GM21390 (cell line): ENCODE data around the gene GSTP1.
"Not testable (repeated sequence)": the region's sequence is repeated elsewhere in the genome, so short reads cannot be mapped to it uniquely, and the experiment has no call there.

ENCODE experiments used
- ATAC-seq: cut with Tn5 transposase; IDR thresholded peaks from one replicate; pipeline ENCODE4 v1.9.1; 2021; ENCODE audit not compliant: unreplicated experiment

Gene GSTP1

GRCh38 chr11:67594480-67594879, 10.9 kb downstream of the GSTP1 start:
- no peak for ATAC-seq

DNA sequence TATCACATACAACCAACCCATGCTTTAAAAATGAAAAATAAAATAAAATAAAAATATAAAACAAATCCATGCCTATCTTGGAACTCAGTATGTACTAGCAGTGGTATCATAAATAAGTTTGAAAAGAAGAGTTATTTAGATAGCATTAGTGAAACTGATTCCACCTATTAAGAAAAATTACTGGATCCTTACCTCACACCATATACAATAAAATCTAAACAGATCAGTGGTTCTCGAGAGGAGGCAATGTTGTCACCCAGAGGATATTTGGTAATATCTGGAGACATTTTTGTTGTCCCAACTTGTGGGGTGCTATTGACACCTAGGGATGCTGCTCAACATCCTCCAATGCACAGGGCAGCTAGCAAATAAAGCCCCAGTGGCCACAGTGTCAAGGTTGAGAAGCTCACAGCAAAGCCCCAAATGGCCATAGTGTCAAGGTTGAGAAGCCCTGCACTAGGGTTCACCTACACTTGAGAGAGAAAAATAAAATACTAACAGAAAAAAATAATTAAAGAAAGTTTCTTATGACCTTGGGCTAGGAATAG, 13.2 kb downstream of the GSTP1 start:
- no peak for ATAC-seq

- ATAC-seq, result not testable (repeated sequence)
Observed at GRCh38 chr11:67597458-67597857, 13.8 kb downstream of the GSTP1 start.

- ATAC-seq, result not testable (repeated sequence)
Observed at GRCh38 chr11:67597963-67598362, 14.4 kb downstream of the GSTP1 start.

DNA sequence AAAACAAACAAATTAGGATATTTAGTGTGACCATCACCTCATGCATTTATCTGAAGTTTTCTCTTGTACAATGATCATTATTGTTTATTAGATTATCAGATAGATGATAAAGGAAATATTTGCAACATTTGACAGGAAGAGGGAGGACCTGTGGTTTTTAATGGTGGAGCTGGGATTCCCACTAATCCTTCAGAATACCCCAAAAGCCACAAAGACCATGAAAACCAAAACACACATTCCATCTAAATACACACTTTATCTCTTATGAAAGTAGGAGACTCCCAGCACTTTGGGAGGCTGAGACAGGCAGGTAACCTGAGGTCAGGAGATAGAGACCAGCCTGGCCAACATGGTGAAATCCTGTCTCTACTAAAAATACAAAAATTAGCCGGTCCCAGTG, 15.5 kb downstream of the GSTP1 start:
- no peak for ATAC-seq

GRCh38 chr11:67600324-67601029, 16.9 kb downstream of the GSTP1 start:
- ATAC-seq, result peak; percentile 54

GRCh38 chr11:67601098-67601497, 17.5 kb downstream of the GSTP1 start:
- ATAC-seq, result no peak

DNA sequence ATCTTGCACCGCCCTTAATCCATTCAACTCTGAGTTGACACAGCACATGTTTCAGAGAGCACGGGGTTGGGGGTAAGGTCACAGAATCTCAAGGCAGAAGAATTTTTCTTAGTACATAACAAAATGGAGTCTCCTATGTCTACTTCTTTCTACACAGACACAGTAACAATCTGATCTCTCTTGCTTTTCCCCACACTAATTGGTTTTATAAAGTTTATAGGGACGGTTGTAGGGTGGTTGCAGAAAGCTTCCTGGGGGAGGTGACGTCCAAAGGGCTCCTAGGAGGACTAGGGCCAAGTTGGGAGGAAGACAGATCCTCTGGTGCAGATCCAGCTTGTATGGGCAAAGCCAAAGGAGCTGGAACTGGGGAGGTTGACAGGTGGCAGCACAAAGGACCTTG, 20.5 kb downstream of the GSTP1 start:
- not testable (repeated sequence) for ATAC-seq

DNA sequence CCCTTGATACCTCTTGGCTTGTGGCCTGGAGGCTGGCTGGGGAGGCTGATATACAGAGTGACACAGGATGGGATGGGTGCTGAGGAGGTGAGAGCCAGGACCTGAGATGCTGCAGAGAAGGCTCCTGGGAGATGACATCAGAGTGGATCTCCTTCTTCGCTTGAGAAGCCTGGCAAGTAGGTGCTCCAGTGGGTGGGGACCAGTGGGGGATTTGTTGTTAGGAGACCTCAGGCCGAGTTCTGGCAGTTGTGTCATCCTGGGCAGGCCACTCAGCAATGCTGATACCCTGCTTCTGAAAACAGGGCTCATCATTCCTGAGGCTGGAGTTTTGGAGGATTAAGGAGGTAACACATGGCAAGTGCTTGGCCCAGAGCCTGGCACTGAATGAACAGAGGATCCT, 21.2 kb downstream of the GSTP1 start:
- no peak for ATAC-seq

- ATAC-seq, result no peak
Observed at GRCh38 chr11:67605231-67606011, 21.8 kb downstream of the GSTP1 start.

- ATAC-seq, result no peak
Observed at GRCh38 chr11:67606093-67606491, 22.5 kb downstream of the GSTP1 start.

- peak; percentile 94 for ATAC-seq
Observed at GRCh38 chr11:67606492-67607295, 23.1 kb downstream of the GSTP1 start, which contains the start of gene NDUFV1. TSS of gene NDUFV1 (plus strand) at chr11:67606936. CDS start at chr11:67607005, 69 bp downstream.

DNA sequence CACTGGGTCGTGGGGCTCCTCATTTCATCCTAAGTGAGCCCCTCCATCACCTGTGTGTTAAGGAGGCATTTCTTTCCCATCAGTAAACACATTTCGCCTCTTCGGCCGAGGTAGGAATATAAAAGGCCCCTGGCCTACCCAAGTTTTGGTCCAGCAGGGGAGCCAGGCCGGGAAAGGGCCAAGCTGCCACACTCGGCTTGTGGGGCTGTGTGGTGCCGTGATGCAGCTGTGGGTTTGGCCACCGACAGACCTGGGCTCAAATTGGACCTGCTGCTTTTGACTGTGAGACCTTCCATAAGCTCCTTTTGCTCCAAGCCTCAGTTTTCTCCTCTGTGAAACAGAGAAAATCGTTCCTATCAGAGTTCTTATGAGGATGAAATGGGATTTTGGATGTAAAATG, 23.9 kb downstream of the GSTP1 start:
- no peak for ATAC-seq

GRCh38 chr11:67608486-67608885, 24.9 kb downstream of the GSTP1 start:
- no peak for ATAC-seq

- no peak for ATAC-seq
Observed at GRCh38 chr11:67609316-67609715, 25.7 kb downstream of the GSTP1 start.

- no peak for ATAC-seq
Observed at GRCh38 chr11:67610302-67610868, 26.8 kb downstream of the GSTP1 start.

- no peak for ATAC-seq
Observed at GRCh38 chr11:67611165-67611564, 27.6 kb downstream of the GSTP1 start.

DNA sequence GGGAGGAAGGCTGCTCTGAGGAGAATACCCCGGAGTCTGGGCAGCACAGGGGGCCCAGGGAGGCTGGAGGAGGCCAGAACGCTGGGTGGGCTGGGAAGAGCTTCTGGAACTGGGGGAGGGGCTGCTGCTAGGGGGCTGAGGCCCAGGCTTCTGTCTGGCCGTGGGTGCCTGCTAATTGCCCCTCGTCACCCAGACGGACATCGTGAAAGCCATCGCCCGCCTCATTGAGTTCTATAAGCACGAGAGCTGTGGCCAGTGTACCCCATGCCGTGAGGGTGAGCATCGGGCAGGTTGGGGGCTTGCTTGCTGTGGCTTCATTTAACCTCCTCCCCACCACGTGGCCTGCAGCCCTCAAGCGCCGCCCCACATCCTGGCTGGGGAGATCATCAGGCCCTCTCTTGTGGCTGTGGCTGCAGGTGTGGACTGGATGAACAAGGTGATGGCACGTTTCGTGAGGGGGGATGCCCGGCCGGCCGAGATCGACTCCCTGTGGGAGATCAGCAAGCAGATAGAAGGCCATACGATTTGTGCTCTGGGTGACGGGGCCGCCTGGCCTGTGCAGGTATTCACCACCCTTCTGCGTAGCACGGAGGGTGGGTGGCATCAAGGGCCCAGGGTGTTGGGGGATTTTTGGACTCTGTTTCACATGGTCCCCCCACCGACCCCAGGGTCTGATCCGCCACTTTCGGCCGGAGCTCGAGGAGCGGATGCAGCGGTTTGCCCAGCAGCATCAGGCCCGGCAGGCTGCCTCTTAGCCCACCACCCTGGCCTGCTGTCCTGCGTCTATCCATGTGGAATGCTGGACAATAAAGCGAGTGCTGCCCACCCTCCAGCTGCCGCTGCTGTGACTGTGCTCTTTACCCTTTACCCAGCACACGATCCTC, 28.3 kb downstream of the GSTP1 start:
- no peak for ATAC-seq

DNA sequence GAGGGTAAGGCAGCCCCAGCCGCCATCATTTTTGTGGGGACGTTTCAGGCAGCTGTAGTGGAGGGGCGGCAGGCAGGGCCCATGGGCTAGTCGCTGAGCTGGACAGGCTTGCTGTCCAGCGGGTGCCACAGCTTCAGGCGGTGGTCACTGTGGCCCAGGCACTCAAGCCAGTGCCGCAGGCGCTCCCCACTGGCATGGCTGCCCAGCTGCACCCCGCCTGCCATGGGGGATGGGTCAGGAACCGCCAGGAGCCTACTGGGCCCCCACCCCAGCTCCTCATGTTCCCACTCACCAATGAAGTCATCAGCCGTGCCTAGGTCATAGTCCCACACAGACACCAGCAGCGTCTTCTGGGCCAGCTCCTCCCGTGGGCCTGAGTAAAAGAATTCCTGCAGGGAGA, 29.1 kb downstream of the GSTP1 start:
- ATAC-seq, result no peak
